Measurements from ENCODE around the gene ZDHHC11.
"Not testable (repeated sequence)": the region's sequence is repeated elsewhere in the genome, so short reads cannot be mapped to it uniquely, and the experiment has no call there.

ZDHHC11 gene

DNA sequence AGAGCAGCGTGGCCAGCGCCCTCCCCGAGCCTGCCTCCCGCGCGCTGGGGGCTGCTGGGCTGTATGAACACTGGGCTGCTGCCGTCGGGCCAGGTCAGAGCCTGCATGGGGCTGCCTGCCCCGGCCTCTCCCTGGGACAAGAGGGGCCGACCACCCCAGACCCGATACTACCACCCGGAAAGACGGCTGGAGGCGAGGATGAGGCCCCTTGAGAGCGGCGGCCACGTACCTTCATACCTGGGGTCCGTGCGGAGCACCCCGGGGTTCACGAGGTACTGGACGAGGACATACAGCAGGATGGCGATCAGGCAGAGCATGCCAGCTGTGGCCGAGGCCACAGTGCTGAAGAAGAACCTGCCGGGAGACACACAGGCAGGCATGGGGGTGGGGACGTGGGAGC is 7.4 kb downstream of the ZDHHC11 start:
- DNase-seq: not testable (repeated sequence)

GRCh38 chr5:842402-843221 is 8.2 kb downstream of the ZDHHC11 start:
- DNase-seq: not testable (repeated sequence)

GRCh38 chr5:841531-842401 is 9.0 kb downstream of the ZDHHC11 start:
- not testable (repeated sequence) for DNase-seq

GRCh38 chr5:840974-841435 is 9.8 kb downstream of the ZDHHC11 start:
- DNase-seq: not testable (repeated sequence)

- DNase-seq: not testable (repeated sequence)
Measured at GRCh38 chr5:840118-840973, 10.4 kb downstream of the ZDHHC11 start.

- DNase-seq: not testable (repeated sequence)
Measured at GRCh38 chr5:838431-838851, 12.3 kb downstream of the ZDHHC11 start.

DNA sequence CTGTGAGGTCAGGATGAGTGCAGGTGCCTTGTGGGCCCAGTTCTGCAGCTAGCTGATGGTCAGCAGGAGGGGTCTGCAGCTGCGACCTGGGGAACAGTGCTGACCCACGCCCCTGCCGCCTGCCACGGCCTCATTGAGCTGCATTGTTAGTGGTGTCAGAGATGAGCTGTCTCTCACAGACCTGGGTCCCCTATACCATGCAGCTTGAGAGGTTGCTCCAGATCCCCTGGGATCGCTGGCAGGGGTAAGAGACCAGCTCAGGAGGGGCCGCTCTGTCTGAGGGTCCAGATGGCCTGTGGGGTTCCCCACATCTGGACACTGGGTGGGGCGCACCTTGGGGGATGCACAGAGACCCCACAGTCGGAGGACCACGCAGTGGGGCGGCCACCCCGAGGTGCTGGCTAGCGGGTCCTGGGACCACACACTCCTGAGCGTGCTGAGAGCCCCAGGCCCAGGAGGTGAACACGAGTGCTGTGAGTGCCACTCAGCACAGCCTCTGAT is 13.1 kb downstream of the ZDHHC11 start:
- not testable (repeated sequence) for DNase-seq

- DNase-seq: not testable (repeated sequence)
Measured at GRCh38 chr5:835933-836612, 14.7 kb downstream of the ZDHHC11 start.

GRCh38 chr5:834013-834412 is 16.8 kb downstream of the ZDHHC11 start:
- not testable (repeated sequence) for DNase-seq

GRCh38 chr5:828194-828593 is 22.6 kb downstream of the ZDHHC11 start:
- DNase-seq: not testable (repeated sequence)

- DNase-seq: not testable (repeated sequence)
Measured at GRCh38 chr5:825544-825943, 25.2 kb downstream of the ZDHHC11 start.

- DNase-seq: no peak
Measured at GRCh38 chr5:821504-821903, 29.3 kb downstream of the ZDHHC11 start.

- DNase-seq: no peak
Measured at GRCh38 chr5:820245-820644, 30.5 kb downstream of the ZDHHC11 start.

GRCh38 chr5:819078-819477 is 31.7 kb downstream of the ZDHHC11 start:
- no peak for DNase-seq

DNA sequence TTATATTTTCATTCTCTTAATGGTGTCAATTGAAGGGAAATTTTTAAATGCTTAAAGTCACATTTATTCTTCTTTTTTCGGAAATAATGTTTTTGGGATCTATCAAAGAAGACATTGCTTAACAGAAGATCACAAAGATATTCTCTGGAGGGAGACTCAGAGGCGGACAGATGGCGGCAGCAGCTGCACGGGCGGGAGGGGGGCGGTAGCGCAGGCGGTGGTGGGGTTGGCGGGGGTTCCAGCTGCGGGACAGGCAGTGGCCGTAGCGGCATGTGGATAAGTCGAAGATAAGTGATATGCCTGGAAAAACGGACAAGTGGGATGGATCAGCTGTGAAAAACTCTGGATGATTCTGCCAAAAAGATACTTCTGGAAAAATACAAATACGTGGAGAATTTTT is 34.6 kb downstream of the ZDHHC11 start:
- no peak for DNase-seq

DNA sequence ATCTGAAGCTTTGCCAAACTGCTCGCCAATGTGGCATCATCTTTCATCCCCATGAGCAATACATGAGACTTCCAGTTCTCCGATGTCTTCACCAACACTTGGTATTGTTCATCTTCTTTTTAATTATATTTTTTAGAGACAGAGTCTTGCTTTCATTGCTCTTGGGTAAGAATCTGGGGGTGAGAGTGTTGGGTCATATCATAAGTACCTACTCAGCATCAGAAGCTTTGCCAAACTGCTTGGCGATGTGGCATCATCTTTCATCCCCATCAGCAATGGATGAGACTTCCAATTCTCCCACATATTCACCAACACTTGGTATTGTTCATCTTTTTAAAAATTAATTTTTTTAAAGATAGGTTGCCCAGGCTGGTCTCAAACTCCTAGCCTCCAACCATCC is 35.3 kb downstream of the ZDHHC11 start:
- no peak for DNase-seq

- DNase-seq: not testable (repeated sequence)
Measured at GRCh38 chr5:813575-813974, 37.2 kb downstream of the ZDHHC11 start.

- not testable (repeated sequence) for DNase-seq
Measured at GRCh38 chr5:811384-811783, 39.4 kb downstream of the ZDHHC11 start.

GRCh38 chr5:807719-808514 is 42.9 kb downstream of the ZDHHC11 start:
- not testable (repeated sequence) for DNase-seq

DNA sequence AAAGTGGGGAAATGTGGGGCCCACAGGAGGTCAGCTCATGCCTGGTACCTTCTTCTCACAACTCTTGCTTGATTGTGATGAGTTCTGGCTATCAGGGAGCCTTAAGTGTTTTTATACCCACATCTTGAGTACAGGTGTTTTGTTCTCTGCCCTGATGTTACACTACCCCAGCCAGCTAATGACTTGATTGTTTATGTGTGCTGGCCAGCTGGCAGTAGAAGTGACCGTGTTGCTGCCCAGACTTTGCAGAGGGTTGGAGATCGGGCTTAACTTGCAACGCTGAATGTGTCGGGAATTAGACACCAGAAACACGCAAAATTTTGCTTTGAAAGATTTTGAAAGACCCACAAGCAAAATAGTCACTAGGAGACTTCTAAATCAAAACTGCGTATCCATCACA is 49.3 kb downstream of the ZDHHC11 start:
- DNase-seq: no peak

GRCh38 chr5:801055-801454 is 49.7 kb downstream of the ZDHHC11 start:
- not testable (repeated sequence) for DNase-seq

All from NCI-H1417 treated with DMSO at 0.1 percent for 48 hours (cell line).